HL-60 (cell line): ENCODE measurements around the gene DYRK1A.

Experiments
- DNase-seq, 2 experiments: peaks; one replicate each; pipeline ENCODE4 v3.0.0-alpha.2; 2010 to 2020; ENCODE audit warnings: low read depth in 1 of 2, low spot score in 1 of 2
- H3K27ac ChIP-seq: fragments of 250-450 bp; sonication (Bioruptor Pico); replicated peaks from 2 replicates; pipeline ENCODE4 v1.5.1; 2020; ENCODE audit warnings: mild to moderate bottlenecking, moderate library complexity
- H3K27me3 ChIP-seq: fragments of 250-450 bp; sonication (Bioruptor Pico); 2 replicates; pipeline ENCODE4 v1.5.1; 2021; ENCODE audit warnings: mild to moderate bottlenecking, moderate library complexity; ENCODE audit not compliant: insufficient read depth, poor library complexity, severe bottlenecking
- H3K4me3 ChIP-seq: replicated peaks from 2 replicates; pipeline ENCODE4 v1.5.1; 2011; ENCODE audit warnings: mild to moderate bottlenecking, control low read depth, low read length; ENCODE audit not compliant: insufficient read depth
- CTCF ChIP-seq: IDR thresholded peaks from one replicate; pipeline ENCODE4 v1.5.1; 2011; ENCODE audit warnings: low read length, control low read depth, inconsistent platforms; ENCODE audit not compliant: insufficient read depth
- GABPA ChIP-seq: IDR thresholded peaks from 2 replicates; pipeline ENCODE4 v1.6.1; 2012; ENCODE audit warnings: low read depth
- POLR2AphosphoS5 ChIP-seq: IDR thresholded peaks from 2 replicates; pipeline ENCODE4 v1.6.1; 2012; ENCODE audit warnings: low read depth
- REST ChIP-seq: IDR thresholded peaks from 2 replicates; pipeline ENCODE4 v1.6.1; 2012; ENCODE audit warnings: low read depth; ENCODE audit not compliant: insufficient replicate concordance
- SPI1 ChIP-seq: IDR thresholded peaks from 2 replicates; pipeline ENCODE4 v1.6.1; 2012; ENCODE audit warnings: low read depth, mild to moderate bottlenecking, borderline replicate concordance

DYRK1A gene

GRCh38 chr21:37415939-37416338, 49.4 kb downstream of the DYRK1A start:
- H3K4me3 ChIP-seq: no peak overlapping the region
- no peaks in the 10 kb centered on the region for H3K27me3 ChIP-seq
- TF ChIP-seq REST (no peak), SPI1 (no peak), POLR2AphosphoS5 (no peak), CTCF (no peak), GABPA (no peak)
- H3K27ac ChIP-seq: no peak overlapping the region
- DNase-seq: no peak

- no peak for TF ChIP-seq POLR2AphosphoS5
- no peak for TF ChIP-seq REST
- no peak for DNase-seq
- H3K27ac ChIP-seq: no peak overlapping the region
- no peak overlapping the region for H3K4me3 ChIP-seq
- H3K27me3 ChIP-seq: no peaks in the 10 kb centered on the region
Measured at GRCh38 chr21:37416914-37417313, 50.3 kb downstream of the DYRK1A start.

- no peak overlapping the region for H3K27ac ChIP-seq
- H3K4me3 ChIP-seq: no peak overlapping the region
- no peaks in the 10 kb centered on the region for H3K27me3 ChIP-seq
- DNase-seq: no peak
- TF ChIP-seq REST: no peak
- TF ChIP-seq CTCF: no peak
- no peak for TF ChIP-seq POLR2AphosphoS5
Measured at GRCh38 chr21:37419228-37419906, 52.8 kb downstream of the DYRK1A start.
